Measurements from ENCODE around the gene FOCAD.

The FOCAD gene

DNA sequence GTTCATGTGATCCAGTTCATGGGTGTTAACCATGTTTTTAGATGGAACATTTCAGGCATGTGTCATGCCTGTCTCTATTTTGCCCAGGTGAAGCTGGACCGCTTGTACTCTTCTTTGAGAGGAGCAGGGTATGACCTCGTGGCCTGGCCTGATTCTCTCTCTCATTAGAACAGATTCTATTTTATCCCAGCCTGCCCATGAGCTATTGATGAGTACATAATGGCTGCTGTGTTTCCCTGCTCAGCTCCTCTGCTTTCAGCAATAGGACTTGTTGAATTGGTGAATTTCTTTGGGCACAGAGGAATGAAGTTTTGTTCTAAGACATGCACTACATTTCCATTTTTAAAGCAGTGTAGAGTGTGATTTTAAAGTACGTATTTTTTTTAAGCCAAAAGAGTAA lies 261.2 kb downstream of the FOCAD start (continued):
- TF ChIP-seq, protein P1, sequence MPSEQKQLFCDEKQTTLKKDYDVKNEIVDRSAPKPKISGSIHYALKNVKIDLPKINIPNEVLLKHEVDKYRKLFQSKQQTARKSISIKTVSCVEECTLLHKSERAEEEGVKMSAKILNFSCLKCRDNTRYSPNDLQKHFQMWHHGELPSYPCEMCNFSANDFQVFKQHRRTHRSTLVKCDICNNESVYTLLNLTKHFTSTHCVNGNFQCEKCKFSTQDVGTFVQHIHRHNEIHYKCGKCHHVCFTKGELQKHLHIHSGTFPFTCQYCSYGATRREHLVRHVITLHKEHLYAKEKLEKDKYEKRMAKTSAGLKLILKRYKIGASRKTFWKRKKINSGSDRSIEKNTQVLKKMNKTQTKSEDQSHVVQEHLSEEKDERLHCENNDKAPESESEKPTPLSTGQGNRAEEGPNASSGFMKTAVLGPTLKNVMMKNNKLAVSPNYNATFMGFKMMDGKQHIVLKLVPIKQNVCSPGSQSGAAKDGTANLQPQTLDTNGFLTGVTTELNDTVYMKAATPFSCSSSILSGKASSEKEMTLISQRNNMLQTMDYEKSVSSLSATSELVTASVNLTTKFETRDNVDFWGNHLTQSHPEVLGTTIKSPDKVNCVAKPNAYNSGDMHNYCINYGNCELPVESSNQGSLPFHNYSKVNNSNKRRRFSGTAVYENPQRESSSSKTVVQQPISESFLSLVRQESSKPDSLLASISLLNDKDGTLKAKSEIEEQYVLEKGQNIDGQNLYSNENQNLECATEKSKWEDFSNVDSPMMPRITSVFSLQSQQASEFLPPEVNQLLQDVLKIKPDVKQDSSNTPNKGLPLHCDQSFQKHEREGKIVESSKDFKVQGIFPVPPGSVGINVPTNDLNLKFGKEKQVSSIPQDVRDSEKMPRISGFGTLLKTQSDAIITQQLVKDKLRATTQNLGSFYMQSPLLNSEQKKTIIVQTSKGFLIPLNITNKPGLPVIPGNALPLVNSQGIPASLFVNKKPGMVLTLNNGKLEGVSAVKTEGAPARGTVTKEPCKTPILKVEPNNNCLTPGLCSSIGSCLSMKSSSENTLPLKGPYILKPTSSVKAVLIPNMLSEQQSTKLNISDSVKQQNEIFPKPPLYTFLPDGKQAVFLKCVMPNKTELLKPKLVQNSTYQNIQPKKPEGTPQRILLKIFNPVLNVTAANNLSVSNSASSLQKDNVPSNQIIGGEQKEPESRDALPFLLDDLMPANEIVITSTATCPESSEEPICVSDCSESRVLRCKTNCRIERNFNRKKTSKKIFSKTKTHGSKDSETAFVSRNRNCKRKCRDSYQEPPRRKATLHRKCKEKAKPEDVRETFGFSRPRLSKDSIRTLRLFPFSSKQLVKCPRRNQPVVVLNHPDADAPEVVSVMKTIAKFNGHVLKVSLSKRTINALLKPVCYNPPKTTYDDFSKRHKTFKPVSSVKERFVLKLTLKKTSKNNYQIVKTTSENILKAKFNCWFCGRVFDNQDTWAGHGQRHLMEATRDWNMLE (tag by site-specific recombination; conservative IDR thresholded peaks at IDR 0.05; ENCODE audit: low read depth): no peak
- no peak for TF ChIP-seq EGR2 (tag by site-specific recombination; IDR thresholded peaks at IDR 0.05; ENCODE audit: low read depth)

DNA sequence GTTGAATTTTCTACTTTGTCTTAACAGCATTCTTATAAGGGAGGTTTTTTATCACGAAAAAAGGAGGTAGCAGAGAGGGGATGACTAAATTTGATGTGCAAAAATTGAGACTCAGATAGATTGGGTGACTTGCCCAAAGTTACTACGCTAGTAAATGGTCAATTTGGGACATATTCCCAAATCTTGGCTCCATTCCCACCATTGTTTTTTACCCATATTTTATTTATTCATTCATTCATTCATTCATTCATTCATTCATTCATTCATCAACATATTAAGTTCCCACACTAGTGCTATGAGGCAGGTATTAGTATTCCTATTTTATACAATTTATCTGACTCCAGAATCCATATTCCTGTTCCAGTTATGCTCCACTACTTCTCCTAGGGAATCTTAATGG lies 261.8 kb downstream of the FOCAD start:
- no peak overlapping the region for H3K27ac ChIP-seq (ENCODE audit: extremely low read depth, low read depth, low read length)
- H3K9me3 ChIP-seq (ENCODE audit: control insufficient read depth, insufficient read depth, low read depth, low read length): no peaks in the 10 kb centered on the region
- no peaks in the 10 kb centered on the region for H3K4me1 ChIP-seq (ENCODE audit: control insufficient read depth, insufficient read depth, low read length)
- peaks cover 0 to 20% of the 10 kb centered on the region in 2 experiments; a peak in 1 of 3 replicates for H3K36me3 ChIP-seq (ENCODE audit: control insufficient read depth in 2 of 2, insufficient read depth in 1 of 2, low read length in 2 of 2)
- no peak for TF ChIP-seq ZNF266 (tag by site-specific recombination; IDR thresholded peaks at IDR 0.05; ENCODE audit: low read depth)
- CTCF ChIA-PET: no interaction called here
- H3K4me3 ChIP-seq (ENCODE audit: low read depth, low read length): no peak overlapping the region
- POLR2A ChIA-PET: no interaction called here

DNA sequence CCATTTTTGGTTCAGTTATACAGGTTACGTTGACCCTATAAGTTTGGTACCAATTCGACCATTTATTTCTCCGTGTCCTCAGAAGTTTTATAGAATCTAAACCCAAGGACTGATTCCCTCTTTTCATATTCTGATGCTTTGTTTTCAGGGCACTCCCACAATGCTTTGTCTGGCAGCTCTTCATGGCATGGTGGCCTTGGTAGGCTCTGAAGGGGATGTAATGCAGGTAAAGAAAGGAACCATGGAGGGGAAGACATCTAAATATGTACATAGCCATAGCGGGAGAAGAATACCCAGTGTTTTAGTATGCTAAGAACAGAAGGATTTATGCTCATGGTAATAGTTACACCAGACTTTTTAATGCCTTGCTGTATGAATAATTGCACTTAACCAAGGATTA lies 264.6 kb downstream of the FOCAD start:
- Histone ChIP-seq H3K4me1 (ENCODE audit: control insufficient read depth, insufficient read depth, low read length) (no peaks in the 10 kb centered on the region), H3K27ac (ENCODE audit: extremely low read depth, low read depth, low read length) (no peak overlapping the region), H3K36me3 (ENCODE audit: control insufficient read depth in 2 of 2, insufficient read depth in 1 of 2, low read length in 2 of 2) (peaks cover 0 to 49% of the 10 kb centered on the region in 2 experiments; a peak in 2 of 3 replicates), H3K4me3 (ENCODE audit: low read depth, low read length) (no peak overlapping the region), H3K9me3 (ENCODE audit: control insufficient read depth, insufficient read depth, low read depth, low read length) (no peaks in the 10 kb centered on the region)
- ChIA-PET CTCF (interaction anchor here (0.5 to 1.2 kb wide), 3 partner anchors 47 to 162 kb away, joined by 3 to 4 read pairs (median 3); no protein-coding TSS in a partner anchor), POLR2A (no interaction called here)
- no peak for TF ChIP-seq ZFP41 (tag by site-specific recombination; IDR thresholded peaks at IDR 0.05; ENCODE audit: borderline replicate concordance)
- TF ChIP-seq, protein P2, sequence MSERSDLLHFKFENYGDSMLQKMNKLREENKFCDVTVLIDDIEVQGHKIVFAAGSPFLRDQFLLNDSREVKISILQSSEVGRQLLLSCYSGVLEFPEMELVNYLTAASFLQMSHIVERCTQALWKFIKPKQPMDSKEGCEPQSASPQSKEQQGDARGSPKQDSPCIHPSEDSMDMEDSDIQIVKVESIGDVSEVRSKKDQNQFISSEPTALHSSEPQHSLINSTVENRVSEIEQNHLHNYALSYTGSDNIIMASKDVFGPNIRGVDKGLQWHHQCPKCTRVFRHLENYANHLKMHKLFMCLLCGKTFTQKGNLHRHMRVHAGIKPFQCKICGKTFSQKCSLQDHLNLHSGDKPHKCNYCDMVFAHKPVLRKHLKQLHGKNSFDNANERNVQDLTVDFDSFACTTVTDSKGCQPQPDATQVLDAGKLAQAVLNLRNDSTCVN (tag by site-specific recombination; optimal IDR thresholded peaks at IDR 0.05): no peak
- no peak for TF ChIP-seq ZXDB (tag by site-specific recombination; IDR thresholded peaks at IDR 0.05)
- TF ChIP-seq KLF10 (tag by site-specific recombination; IDR thresholded peaks at IDR 0.05): no peak
- TF ChIP-seq ZSCAN23 (tag by site-specific recombination; IDR thresholded peaks at IDR 0.05): no peak
- TF ChIP-seq, protein P3, sequence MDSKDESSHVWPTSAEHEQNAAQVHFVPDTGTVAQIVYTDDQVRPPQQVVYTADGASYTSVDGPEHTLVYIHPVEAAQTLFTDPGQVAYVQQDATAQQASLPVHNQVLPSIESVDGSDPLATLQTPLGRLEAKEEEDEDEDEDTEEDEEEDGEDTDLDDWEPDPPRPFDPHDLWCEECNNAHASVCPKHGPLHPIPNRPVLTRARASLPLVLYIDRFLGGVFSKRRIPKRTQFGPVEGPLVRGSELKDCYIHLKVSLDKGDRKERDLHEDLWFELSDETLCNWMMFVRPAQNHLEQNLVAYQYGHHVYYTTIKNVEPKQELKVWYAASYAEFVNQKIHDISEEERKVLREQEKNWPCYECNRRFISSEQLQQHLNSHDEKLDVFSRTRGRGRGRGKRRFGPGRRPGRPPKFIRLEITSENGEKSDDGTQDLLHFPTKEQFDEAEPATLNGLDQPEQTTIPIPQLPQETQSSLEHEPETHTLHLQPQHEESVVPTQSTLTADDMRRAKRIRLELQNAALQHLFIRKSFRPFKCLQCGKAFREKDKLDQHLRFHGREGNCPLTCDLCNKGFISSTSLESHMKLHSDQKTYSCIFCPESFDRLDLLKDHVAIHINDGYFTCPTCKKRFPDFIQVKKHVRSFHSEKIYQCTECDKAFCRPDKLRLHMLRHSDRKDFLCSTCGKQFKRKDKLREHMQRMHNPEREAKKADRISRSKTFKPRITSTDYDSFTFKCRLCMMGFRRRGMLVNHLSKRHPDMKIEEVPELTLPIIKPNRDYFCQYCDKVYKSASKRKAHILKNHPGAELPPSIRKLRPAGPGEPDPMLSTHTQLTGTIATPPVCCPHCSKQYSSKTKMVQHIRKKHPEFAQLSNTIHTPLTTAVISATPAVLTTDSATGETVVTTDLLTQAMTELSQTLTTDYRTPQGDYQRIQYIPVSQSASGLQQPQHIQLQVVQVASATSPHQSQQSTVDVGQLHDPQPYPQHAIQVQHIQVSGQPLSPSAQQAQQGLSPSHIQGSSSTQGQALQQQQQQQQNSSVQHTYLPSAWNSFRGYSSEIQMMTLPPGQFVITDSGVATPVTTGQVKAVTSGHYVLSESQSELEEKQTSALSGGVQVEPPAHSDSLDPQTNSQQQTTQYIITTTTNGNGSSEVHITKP (tag by site-specific recombination; IDR thresholded peaks at IDR 0.05): no peak
- no peak for TF ChIP-seq ZNF211 (tag by site-specific recombination; IDR thresholded peaks at IDR 0.05; ENCODE audit: low read depth)
- TF ChIP-seq ZNF223 (tag by site-specific recombination; IDR thresholded peaks at IDR 0.05): no peak
- TF ChIP-seq ZBTB20 (tag by site-specific recombination; IDR thresholded peaks at IDR 0.05): no peak
- TF ChIP-seq ZNF174 (tag by site-specific recombination; IDR thresholded peaks at IDR 0.05): no peak
- no peak for TF ChIP-seq ZNF571 (tag by site-specific recombination; IDR thresholded peaks at IDR 0.05)
- TF ChIP-seq, protein P4, sequence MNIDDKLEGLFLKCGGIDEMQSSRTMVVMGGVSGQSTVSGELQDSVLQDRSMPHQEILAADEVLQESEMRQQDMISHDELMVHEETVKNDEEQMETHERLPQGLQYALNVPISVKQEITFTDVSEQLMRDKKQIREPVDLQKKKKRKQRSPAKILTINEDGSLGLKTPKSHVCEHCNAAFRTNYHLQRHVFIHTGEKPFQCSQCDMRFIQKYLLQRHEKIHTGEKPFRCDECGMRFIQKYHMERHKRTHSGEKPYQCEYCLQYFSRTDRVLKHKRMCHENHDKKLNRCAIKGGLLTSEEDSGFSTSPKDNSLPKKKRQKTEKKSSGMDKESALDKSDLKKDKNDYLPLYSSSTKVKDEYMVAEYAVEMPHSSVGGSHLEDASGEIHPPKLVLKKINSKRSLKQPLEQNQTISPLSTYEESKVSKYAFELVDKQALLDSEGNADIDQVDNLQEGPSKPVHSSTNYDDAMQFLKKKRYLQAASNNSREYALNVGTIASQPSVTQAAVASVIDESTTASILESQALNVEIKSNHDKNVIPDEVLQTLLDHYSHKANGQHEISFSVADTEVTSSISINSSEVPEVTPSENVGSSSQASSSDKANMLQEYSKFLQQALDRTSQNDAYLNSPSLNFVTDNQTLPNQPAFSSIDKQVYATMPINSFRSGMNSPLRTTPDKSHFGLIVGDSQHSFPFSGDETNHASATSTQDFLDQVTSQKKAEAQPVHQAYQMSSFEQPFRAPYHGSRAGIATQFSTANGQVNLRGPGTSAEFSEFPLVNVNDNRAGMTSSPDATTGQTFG (tag by site-specific recombination; IDR thresholded peaks at IDR 0.05; ENCODE audit: borderline replicate concordance): no peak
- TF ChIP-seq, protein P5, sequence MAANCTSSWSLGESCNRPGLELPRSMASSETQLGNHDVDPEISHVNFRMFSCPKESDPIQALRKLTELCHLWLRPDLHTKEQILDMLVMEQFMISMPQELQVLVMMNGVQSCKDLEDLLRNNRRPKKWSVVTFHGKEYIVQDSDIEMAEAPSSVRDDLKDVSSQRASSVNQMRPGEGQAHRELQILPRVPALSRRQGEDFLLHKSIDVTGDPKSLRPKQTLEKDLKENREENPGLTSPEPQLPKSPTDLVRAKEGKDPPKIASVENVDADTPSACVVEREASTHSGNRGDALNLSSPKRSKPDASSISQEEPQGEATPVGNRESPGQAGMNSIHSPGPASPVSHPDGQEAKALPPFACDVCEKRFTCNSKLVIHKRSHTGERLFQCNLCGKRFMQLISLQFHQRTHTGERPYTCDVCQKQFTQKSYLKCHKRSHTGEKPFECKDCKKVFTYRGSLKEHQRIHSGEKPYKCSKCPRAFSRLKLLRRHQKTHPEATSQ (tag by site-specific recombination; IDR thresholded peaks at IDR 0.05): no peak

Measured in HEK293 (cell line).